ENCODE measurements around the gene NANP.

GRCh38 chr20:25629816-25630499 is 6.1 kb upstream of the NANP start:
- TF ChIP-seq, protein P1, sequence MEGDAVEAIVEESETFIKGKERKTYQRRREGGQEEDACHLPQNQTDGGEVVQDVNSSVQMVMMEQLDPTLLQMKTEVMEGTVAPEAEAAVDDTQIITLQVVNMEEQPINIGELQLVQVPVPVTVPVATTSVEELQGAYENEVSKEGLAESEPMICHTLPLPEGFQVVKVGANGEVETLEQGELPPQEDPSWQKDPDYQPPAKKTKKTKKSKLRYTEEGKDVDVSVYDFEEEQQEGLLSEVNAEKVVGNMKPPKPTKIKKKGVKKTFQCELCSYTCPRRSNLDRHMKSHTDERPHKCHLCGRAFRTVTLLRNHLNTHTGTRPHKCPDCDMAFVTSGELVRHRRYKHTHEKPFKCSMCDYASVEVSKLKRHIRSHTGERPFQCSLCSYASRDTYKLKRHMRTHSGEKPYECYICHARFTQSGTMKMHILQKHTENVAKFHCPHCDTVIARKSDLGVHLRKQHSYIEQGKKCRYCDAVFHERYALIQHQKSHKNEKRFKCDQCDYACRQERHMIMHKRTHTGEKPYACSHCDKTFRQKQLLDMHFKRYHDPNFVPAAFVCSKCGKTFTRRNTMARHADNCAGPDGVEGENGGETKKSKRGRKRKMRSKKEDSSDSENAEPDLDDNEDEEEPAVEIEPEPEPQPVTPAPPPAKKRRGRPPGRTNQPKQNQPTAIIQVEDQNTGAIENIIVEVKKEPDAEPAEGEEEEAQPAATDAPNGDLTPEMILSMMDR (IDR thresholded peaks at IDR 0.05), result no peak
- no peak for TF ChIP-seq POLR2A (IDR thresholded peaks at IDR 0.05)

All from thyroid gland (tissue), 4 donors.